Measurements from ENCODE around the gene EFNA1.
"Not testable (repeated sequence)": the region's sequence is repeated elsewhere in the genome, so short reads cannot be mapped to it uniquely, and the experiment has no call there.

DNA sequence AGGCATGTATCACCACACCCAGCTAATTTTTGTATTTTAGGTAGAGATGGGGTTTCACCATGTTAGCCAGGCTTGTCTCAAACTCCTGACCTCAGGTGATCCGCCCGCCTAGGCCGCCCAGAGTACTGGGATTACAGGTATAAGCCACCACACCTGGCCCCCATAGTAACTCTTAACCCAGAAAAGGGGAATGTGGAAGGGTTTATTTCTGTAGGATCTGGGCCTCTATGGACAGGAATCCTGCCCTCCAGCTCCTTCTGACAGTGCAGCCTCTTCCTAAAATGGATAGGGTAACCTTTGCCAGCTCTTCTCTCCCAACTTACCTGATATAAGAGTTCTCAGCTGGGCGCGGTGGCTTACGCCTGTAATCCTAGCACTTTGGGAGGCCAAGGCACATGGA, 35.0 kb downstream of the EFNA1 start:
- TF ChIP-seq POLR2A, POLR2AphosphoS5, EP300 (IDR thresholded peaks at IDR 0.05): not testable (repeated sequence)
- TF ChIP-seq, protein P1, sequence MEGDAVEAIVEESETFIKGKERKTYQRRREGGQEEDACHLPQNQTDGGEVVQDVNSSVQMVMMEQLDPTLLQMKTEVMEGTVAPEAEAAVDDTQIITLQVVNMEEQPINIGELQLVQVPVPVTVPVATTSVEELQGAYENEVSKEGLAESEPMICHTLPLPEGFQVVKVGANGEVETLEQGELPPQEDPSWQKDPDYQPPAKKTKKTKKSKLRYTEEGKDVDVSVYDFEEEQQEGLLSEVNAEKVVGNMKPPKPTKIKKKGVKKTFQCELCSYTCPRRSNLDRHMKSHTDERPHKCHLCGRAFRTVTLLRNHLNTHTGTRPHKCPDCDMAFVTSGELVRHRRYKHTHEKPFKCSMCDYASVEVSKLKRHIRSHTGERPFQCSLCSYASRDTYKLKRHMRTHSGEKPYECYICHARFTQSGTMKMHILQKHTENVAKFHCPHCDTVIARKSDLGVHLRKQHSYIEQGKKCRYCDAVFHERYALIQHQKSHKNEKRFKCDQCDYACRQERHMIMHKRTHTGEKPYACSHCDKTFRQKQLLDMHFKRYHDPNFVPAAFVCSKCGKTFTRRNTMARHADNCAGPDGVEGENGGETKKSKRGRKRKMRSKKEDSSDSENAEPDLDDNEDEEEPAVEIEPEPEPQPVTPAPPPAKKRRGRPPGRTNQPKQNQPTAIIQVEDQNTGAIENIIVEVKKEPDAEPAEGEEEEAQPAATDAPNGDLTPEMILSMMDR (IDR thresholded peaks at IDR 0.05) = not testable (repeated sequence)
